Neural progenitor cell (in vitro differentiated cells): ENCODE data around the gene IFT81.

Source experiments
- CTCF ChIP-seq: fragments of 200-600 bp; sonication (generic); IDR thresholded peaks from 2 replicates; pipeline ENCODE4 v1.5.1; 2017; ENCODE audit warnings: antibody characterized with exemption, mild to moderate bottlenecking
- EZH2 ChIP-seq: fragments of 200-600 bp; sonication (generic); IDR thresholded peaks from 2 replicates; pipeline ENCODE4 v1.6.1; 2017; ENCODE audit warnings: antibody characterized with exemption, mild to moderate bottlenecking, moderate library complexity
- EZH2phosphoT487 ChIP-seq: fragments of 200-600 bp; sonication (generic); IDR thresholded peaks from 2 replicates; pipeline ENCODE4 v1.6.1; 2017; ENCODE audit warnings: antibody characterized with exemption

- TF ChIP-seq CTCF (no peak), EZH2phosphoT487 (no peak), EZH2 (no peak)
These were observed 263 bp upstream of the IFT81 start for GRCh38 chr12:110123919-110124268.
